Measurements from ENCODE around the gene BPIFB4. TPM values are rescaled to one million over a fixed set of nuclear protein-coding genes. Genes with fewer than 3 reads are reported as not detected.
"Not testable (repeated sequence)": the region's sequence is repeated elsewhere in the genome, so short reads cannot be mapped to it uniquely, and the experiment has no call there.

Gene BPIFB4
- total RNA-seq, 6 experiments from 2014 or later = not detected

- peaks cover 54% of the 10 kb centered on the region for H3K27me3 Mint-ChIP-seq (ENCODE audit: insufficient read depth)
- H3K36me3 Mint-ChIP-seq (ENCODE audit: low read depth) = no peaks in the 10 kb centered on the region
- no peak overlapping the region for H3K4me3 Mint-ChIP-seq
- H3K27ac Mint-ChIP-seq = no peak overlapping the region
- DNase-seq = no peak
- H3K4me1 Mint-ChIP-seq (ENCODE audit: low read depth) = no peaks in the 10 kb centered on the region
- H3K9me3 Mint-ChIP-seq = no peaks in the 10 kb centered on the region
- no peak for TF ChIP-seq CTCF (IDR thresholded peaks at IDR 0.05)
These were observed 24.1 kb downstream of the BPIFB4 start for GRCh38 chr20:33103556-33103955.

- no peak for TF ChIP-seq CTCF (IDR thresholded peaks at IDR 0.05)
- DNase-seq = no peak
- no peak overlapping the region for H3K27ac Mint-ChIP-seq
- H3K36me3 Mint-ChIP-seq (ENCODE audit: low read depth) = no peaks in the 10 kb centered on the region
- H3K27me3 Mint-ChIP-seq (ENCODE audit: insufficient read depth) = peaks cover 47% of the 10 kb centered on the region
- no peaks in the 10 kb centered on the region for H3K4me1 Mint-ChIP-seq (ENCODE audit: low read depth)
- H3K9me3 Mint-ChIP-seq = no peaks in the 10 kb centered on the region
- no peak overlapping the region for H3K4me3 Mint-ChIP-seq
These were observed 24.9 kb downstream of the BPIFB4 start for GRCh38 chr20:33104336-33104735.

GRCh38 chr20:33105316-33105924 is 26.0 kb downstream of the BPIFB4 start:
- no peak for TF ChIP-seq CTCF (IDR thresholded peaks at IDR 0.05)
- no peak overlapping the region for H3K4me3 Mint-ChIP-seq

GRCh38 chr20:33106058-33106620 is 26.7 kb downstream of the BPIFB4 start:
- peaks cover 37% of the 10 kb centered on the region for H3K27me3 Mint-ChIP-seq (ENCODE audit: insufficient read depth)
- not testable (repeated sequence) for H3K27ac Mint-ChIP-seq; H3K4me1 Mint-ChIP-seq (ENCODE audit: low read depth); H3K4me3 Mint-ChIP-seq; DNase-seq; H3K36me3 Mint-ChIP-seq (ENCODE audit: low read depth); H3K9me3 Mint-ChIP-seq

More at GRCh38 chr20:33105316-33105924, 26.0 kb downstream of the BPIFB4 start:
- H3K36me3 Mint-ChIP-seq (ENCODE audit: low read depth) = no peaks in the 10 kb centered on the region
- peaks cover 42% of the 10 kb centered on the region for H3K27me3 Mint-ChIP-seq (ENCODE audit: insufficient read depth)
- no peaks in the 10 kb centered on the region for H3K9me3 Mint-ChIP-seq
- no peaks in the 10 kb centered on the region for H3K4me1 Mint-ChIP-seq (ENCODE audit: low read depth)
- no peak overlapping the region for H3K27ac Mint-ChIP-seq
- no peak for DNase-seq

- H3K9me3 Mint-ChIP-seq = no peaks in the 10 kb centered on the region
- DNase-seq = no peak
- no peak overlapping the region for H3K4me3 Mint-ChIP-seq
- H3K4me1 Mint-ChIP-seq (ENCODE audit: low read depth) = no peaks in the 10 kb centered on the region
- peaks cover 38% of the 10 kb centered on the region for H3K27me3 Mint-ChIP-seq (ENCODE audit: insufficient read depth)
- no peak overlapping the region for H3K27ac Mint-ChIP-seq
- H3K36me3 Mint-ChIP-seq (ENCODE audit: low read depth) = no peaks in the 10 kb centered on the region
- no peak for TF ChIP-seq CTCF (IDR thresholded peaks at IDR 0.05)
These were observed 29.2 kb downstream of the BPIFB4 start for GRCh38 chr20:33108661-33109060.

- no peak overlapping the region for H3K27ac Mint-ChIP-seq
- H3K4me3 Mint-ChIP-seq = no peak overlapping the region
- H3K36me3 Mint-ChIP-seq (ENCODE audit: low read depth) = no peaks in the 10 kb centered on the region
- peaks cover 35% of the 10 kb centered on the region for H3K27me3 Mint-ChIP-seq (ENCODE audit: insufficient read depth)
- DNase-seq = no peak
- no peak for TF ChIP-seq CTCF (IDR thresholded peaks at IDR 0.05)
- no peaks in the 10 kb centered on the region for H3K4me1 Mint-ChIP-seq (ENCODE audit: low read depth)
- H3K9me3 Mint-ChIP-seq = no peaks in the 10 kb centered on the region
These were observed 30.8 kb downstream of the BPIFB4 start for GRCh38 chr20:33110147-33110825.

Data from HFFc6 (cell line).